NCI-H460 (cell line): ENCODE measurements around the gene SOCS1. TPM values are rescaled to one million over a fixed set of nuclear protein-coding genes. Genes with fewer than 3 reads are reported as not detected.

Source experiments
- DNase-seq: peaks from one replicate; pipeline ENCODE4 v3.0.0-alpha.2; 2016; ENCODE audit warnings: low read depth; ENCODE audit errors: extremely low read depth
- small RNA-seq, 2 experiments: library from RNA; depleted of rRNA; stranded (forward); fragments of <200 nt; gene quantifications; one replicate each; pipeline ENCODE3, GENCODE V24; 2014
- total RNA-seq: library from RNA; depleted of rRNA; stranded (reverse); fragments of >200 nt; shearing (Covaris generic); gene quantifications from 2 replicates; pipeline ENCODE4 v1.2.3, GENCODE V29; 2014; rRNA removed

SOCS1 gene
- total RNA-seq, 1 experiment from 2014 or later: 1.1 TPM

GRCh38 chr16:11208916-11209665 is 46.9 kb downstream of the SOCS1 start:
- DNase-seq: no peak

- DNase-seq: no peak
Observed at GRCh38 chr16:11207646-11208045, 48.4 kb downstream of the SOCS1 start.

- no peak for DNase-seq
Observed at GRCh38 chr16:11205754-11206581, 50.0 kb downstream of the SOCS1 start.

- no peak for DNase-seq
Observed at GRCh38 chr16:11205065-11205699, 50.8 kb downstream of the SOCS1 start.

- no peak for DNase-seq
Observed at GRCh38 chr16:11204513-11205047, 51.4 kb downstream of the SOCS1 start.

Small RNA genes within 50 kb of the gene (small RNA-seq; reads per million reads assigned to genes)
- 0 to 0.02 reads per million in 2 experiments for gene RF00554

Other genes starting within 250 kb of the SOCS1 start
- gene TNP2, start 13.1 kb upstream of the SOCS1 start, total RNA-seq: not detected in 2 replicates
- not detected in 2 replicates for gene PRM3, start 17.4 kb upstream of the SOCS1 start, total RNA-seq
- not detected in 2 replicates for gene PRM2, start 20.3 kb upstream of the SOCS1 start, total RNA-seq
- gene PRM1, start 25.1 kb upstream of the SOCS1 start, total RNA-seq: not detected in 2 replicates
- 9.6 and 11.2 TPM in 2 replicates for gene RMI2, start 89.3 kb upstream of the SOCS1 start, total RNA-seq